Omental fat pad (tissue), 4 donors: ENCODE results near the gene APOC3. TPM values are rescaled to one million over a fixed set of nuclear protein-coding genes. Genes with fewer than 3 reads are reported as not detected.

Source experiments
- ATAC-seq: fragments of 150-250 bp; one replicate; pipeline ENCODE4 v1.9.1; 2016; ENCODE audit warnings: mild to moderate bottlenecking, moderate library complexity; ENCODE audit not compliant: low FRiP score
- DNase-seq: peaks from one replicate; pipeline ENCODE4 v3.0.0-alpha.2; 2019; ENCODE audit warnings: low spot score
- CTCF ChIP-seq, 3 donors: fragments of 450-650 bp; IDR thresholded peaks; one replicate each; pipeline ENCODE4 v1.5.1; 2016 to 2017; ENCODE audit warnings: antibody characterized with exemption in 3 of 3, mild to moderate bottlenecking in 3 of 3, moderate library complexity in 2 of 3
- total RNA-seq, 4 donors: library from RNA; depleted of rRNA; stranded (reverse); fragments of >200 nt; gene quantifications; one replicate each; pipeline ENCODE4 v1.1.0, GENCODE V29; 2016

The APOC3 gene
- total RNA-seq, 4 donors from 2014 or later, result 3.5 TPM; not detected in 3

DNA sequence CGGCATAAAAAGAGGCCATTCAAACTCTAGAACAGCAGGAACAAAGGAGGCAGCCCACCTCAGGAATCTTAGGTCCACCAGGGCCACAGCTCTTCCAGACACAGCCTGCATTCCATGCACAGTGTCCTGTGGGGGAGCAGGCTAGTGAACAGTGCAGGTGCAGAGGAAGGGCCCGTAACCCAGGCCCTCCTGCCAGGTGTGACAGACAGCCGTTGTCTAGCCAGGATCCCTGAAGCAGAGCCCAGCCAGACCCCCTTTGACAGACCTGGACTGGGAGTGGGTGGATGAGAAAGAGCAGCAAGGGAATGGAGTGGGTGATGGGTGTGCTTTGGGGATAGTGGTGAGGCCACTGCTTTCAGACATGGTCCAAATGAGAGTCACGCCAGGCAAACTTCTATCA is 40.7 kb upstream of the APOC3 start:
- no peak for TF ChIP-seq CTCF (IDR thresholded peaks at IDR 0.05)
- ATAC-seq, result no peak
- DNase-seq, result no peak

GRCh38 chr11:116790167-116791001 is 39.3 kb upstream of the APOC3 start:
- DNase-seq (no peak), ATAC-seq (no peak)
- no peak for TF ChIP-seq CTCF (IDR thresholded peaks at IDR 0.05)

DNA sequence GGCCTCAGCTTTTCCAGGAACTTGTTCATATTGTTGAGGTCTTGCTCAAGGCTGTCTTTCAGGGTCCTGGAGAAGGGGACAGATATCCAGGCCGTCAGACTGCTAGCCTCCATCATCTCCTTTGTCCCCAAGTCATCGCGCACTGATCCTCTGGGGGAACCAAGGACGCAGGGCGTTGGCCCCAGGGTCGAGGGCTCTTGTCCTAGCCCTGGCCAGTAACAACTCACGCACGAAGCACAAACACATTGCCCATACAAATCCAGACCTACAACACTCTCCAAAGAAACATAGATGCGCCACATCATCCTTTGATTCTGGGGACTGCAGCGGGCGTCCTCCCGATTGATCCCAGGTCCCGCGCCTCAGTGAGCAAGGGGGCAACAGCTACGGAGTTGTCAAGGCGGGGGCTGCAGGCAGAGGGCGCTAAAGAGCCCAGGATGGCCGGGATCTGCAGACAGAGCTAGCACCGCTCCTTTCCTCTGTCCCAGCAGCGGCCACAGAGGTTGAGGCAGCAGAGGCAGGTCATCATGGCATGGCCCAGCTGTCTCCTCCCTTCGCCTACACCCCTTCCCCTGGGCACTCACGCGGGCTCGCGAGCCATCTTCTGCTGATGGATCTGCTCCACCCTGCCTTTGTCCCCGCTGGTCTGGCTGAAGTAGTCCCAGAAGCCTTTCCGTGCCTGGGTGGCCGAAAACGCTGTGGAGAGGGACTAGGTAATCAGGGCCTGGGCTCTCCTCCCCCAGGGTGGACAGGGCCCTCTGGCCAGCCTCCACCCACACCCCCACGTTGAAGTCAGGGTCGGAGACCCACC is 38.5 kb upstream of the APOC3 start:
- TF ChIP-seq CTCF (IDR thresholded peaks at IDR 0.05), result peak in 1 of 3 donors; percentile 31
- peak; percentile 39 for ATAC-seq

DNA sequence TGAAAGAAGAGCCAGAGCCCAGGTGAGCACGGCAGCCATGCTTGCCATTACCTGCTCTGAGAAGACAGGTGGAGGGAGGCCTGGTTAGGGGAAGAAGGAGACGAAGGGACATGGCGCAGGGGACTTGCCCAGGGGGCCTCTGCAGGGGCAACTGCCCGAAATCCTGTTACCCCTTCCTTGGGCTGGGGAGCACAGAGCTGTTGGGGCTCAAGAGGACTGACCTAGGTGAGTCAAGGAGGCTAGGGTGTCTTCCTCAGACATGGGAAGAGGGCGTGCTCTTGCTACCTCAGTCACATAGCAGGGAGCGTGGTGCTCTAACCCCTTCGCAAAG is 37.9 kb upstream of the APOC3 start, which contains the start of gene APOA5:
APOA5 (minus strand) TSS at position 67 of the 331 bp plus-strand sequence; CDS start at position 48, 19 bp downstream.
- no peak for TF ChIP-seq CTCF (IDR thresholded peaks at IDR 0.05)
- no peak for ATAC-seq
- DNase-seq, result no peak

More for the DNA sequence above, 38.5 kb upstream of the APOC3 start:
- DNase-seq, result peak; percentile 72

GRCh38 chr11:116792144-116792868 is 37.4 kb upstream of the APOC3 start:
- ATAC-seq, result no peak

More at GRCh38 chr11:116792144-116792868, 37.4 kb upstream of the APOC3 start:
- no peak for DNase-seq
- no peak for TF ChIP-seq CTCF (IDR thresholded peaks at IDR 0.05)
